ENCODE data around the gene SH2D1A. TPM values are rescaled to one million over a fixed set of nuclear protein-coding genes. Genes with fewer than 3 reads are reported as not detected.

The SH2D1A gene
- total and polyA plus RNA-seq, 2 of the 13 experiments (the other 11 are each of a cell fraction or from before 2014, with no cell fraction given) = not detected

- H3K27ac ChIP-seq (ENCODE audit: extremely low read length, insufficient read depth, low read length) = no peak overlapping the region
- no peak overlapping the region for H3K9ac ChIP-seq (ENCODE audit: insufficient read depth, low read depth, low read length)
- no peak for DNase-seq (ENCODE audit: low spot score)
- 0% methylated on average over 1 of the region's 1 CpG for WGBS (ENCODE audit: low lambda C conversion rate)
- no TSS peak for BruUV-seq (replicated peaks)
- CTCF ChIA-PET (ENCODE audit: low intra/inter-chr PET ratio, low total read pairs) = no interaction called here
- no peak overlapping the region for H2AFZ ChIP-seq (ENCODE audit: low read length)
- no peak overlapping the region for H3K4me2 ChIP-seq (ENCODE audit: low read depth, low read length)
- no peaks in the 10 kb centered on the region for H3K27me3 ChIP-seq (ENCODE audit: control insufficient read depth in 1 of 2, insufficient read depth in 2 of 2, low read length in 2 of 2)
- H3K36me3 ChIP-seq (replicated peaks in 1 of 2; ENCODE audit: control insufficient read depth in 1 of 2, insufficient read depth in 2 of 2, low read length in 2 of 2) = no peaks in the 10 kb centered on the region
- ATAC-seq = no peak
- TF ChIP-seq KLF13 (CRISPR knock-in tag; IDR thresholded peaks at IDR 0.05) = no peak
- no peak for FAIRE-seq
- H3K4me1 ChIP-seq (ENCODE audit: insufficient read depth, low read length) = no peaks in the 10 kb centered on the region
- intact Hi-C loops (cut with micrococcal nuclease; ENCODE audit: unreplicated experiment) (no loop called here), in situ Hi-C loops (cut with HindIII; ENCODE audit: extremely low pct_ligation_motif_present, low pct_unique_long_range_greater_than_20kb) (no loop called here)
- no peaks in the 10 kb centered on the region for H3K79me2 ChIP-seq (ENCODE audit: insufficient read depth, low read length)
- H4K20me1 ChIP-seq (ENCODE audit: insufficient read depth, low read length) = no peaks in the 10 kb centered on the region
- no peaks in the 10 kb centered on the region for H3K9me3 ChIP-seq (ENCODE audit: low read length)
- POLR2A ChIA-PET = no interaction called here
- H3K4me3 ChIP-seq (replicated peaks in 1 of 3; ENCODE audit: insufficient read depth in 1 of 3, low read depth in 2 of 3, low read length in 3 of 3) = no peak overlapping the region
Measured at GRCh38 chrX:124328765-124329164, 17.6 kb upstream of the SH2D1A start.

GRCh38 chrX:124332481-124333424 is 13.6 kb upstream of the SH2D1A start, which contains the start of gene TEX13D:
Gene TEX13D (plus strand): TSS chrX:124332660. CDS start chrX:124332918, 258 bp downstream.
- FAIRE-seq (no peak), DNase-seq (ENCODE audit: low spot score) (no peak), ATAC-seq (no peak)
- H3K4me1 ChIP-seq (ENCODE audit: insufficient read depth, low read length) = no peaks in the 10 kb centered on the region
- no peak within 1 kb of the TSS for H2AFZ ChIP-seq (ENCODE audit: low read length)
- no peak within 1 kb of the TSS for H3K4me3 ChIP-seq (replicated peaks in 1 of 3; ENCODE audit: insufficient read depth in 1 of 3, low read depth in 2 of 3, low read length in 3 of 3)
- no peaks in the 10 kb centered on the region for H3K36me3 ChIP-seq (replicated peaks in 1 of 2; ENCODE audit: control insufficient read depth in 1 of 2, insufficient read depth in 2 of 2, low read length in 2 of 2)
- 88% methylated on average over 17 of the region's 57 CpGs for WGBS (ENCODE audit: low lambda C conversion rate)
- no peak within 1 kb of the TSS for H3K9ac ChIP-seq (ENCODE audit: insufficient read depth, low read depth, low read length)
- ChIA-PET POLR2A (no interaction called here), CTCF (ENCODE audit: low intra/inter-chr PET ratio, low total read pairs) (no interaction called here)
- in situ Hi-C loops (cut with HindIII; ENCODE audit: extremely low pct_ligation_motif_present, low pct_unique_long_range_greater_than_20kb) (no loop called here), intact Hi-C loops (cut with micrococcal nuclease; ENCODE audit: unreplicated experiment) (no loop called here)
- H3K27me3 ChIP-seq (ENCODE audit: control insufficient read depth in 1 of 2, insufficient read depth in 2 of 2, low read length in 2 of 2) = no peaks in the 10 kb centered on the region
- H3K4me2 ChIP-seq (ENCODE audit: low read depth, low read length) = no peak within 1 kb of the TSS
- no TSS peak for BruUV-seq (replicated peaks)
- no peak within 1 kb of the TSS for H3K27ac ChIP-seq (ENCODE audit: extremely low read length, insufficient read depth, low read length)
- H3K9me3 ChIP-seq (ENCODE audit: low read length) = no peaks in the 10 kb centered on the region
- no peaks in the 10 kb centered on the region for H3K79me2 ChIP-seq (ENCODE audit: insufficient read depth, low read length)
- no peaks in the 10 kb centered on the region for H4K20me1 ChIP-seq (ENCODE audit: insufficient read depth, low read length)
- TF ChIP-seq MAFG (CRISPR knock-in tag; IDR thresholded peaks at IDR 0.05) (no peak), CENPT (CRISPR knock-in tag; IDR thresholded peaks at IDR 0.05; ENCODE audit: low read depth) (no peak), ZBTB37 (CRISPR knock-in tag; IDR thresholded peaks at IDR 0.05) (no peak), GLI4 (CRISPR knock-in tag; IDR thresholded peaks at IDR 0.05; ENCODE audit: borderline replicate concordance) (no peak), DPF2 (CRISPR knock-in tag; IDR thresholded peaks at IDR 0.05; ENCODE audit: borderline replicate concordance, low read depth) (no peak), ZBTB3 (CRISPR knock-in tag; IDR thresholded peaks at IDR 0.05; ENCODE audit: borderline replicate concordance, low read depth) (no peak), ZNF510 (CRISPR knock-in tag; IDR thresholded peaks at IDR 0.05; ENCODE audit: low read depth) (no peak)

Measured in HepG2 (cell line).